K562 (cell line): ENCODE results near the gene ZNF106. TPM values are rescaled to one million over a fixed set of nuclear protein-coding genes. Genes with fewer than 3 reads are reported as not detected.

Experiments used
- ATAC-seq: fragments of 200-7000 bp; cut with Tn5 transposase; 3 replicates; pipeline ENCODE4 v1.9.1; 2020; ENCODE audit warnings: moderate library complexity
- BruUV-seq: library from RNA; stranded (reverse); fragments of 400-500 nt; replicated peaks from 2 replicates; lab custom pipeline; 2021; lab: Mats Ljungman, UMichigan
- CTCF ChIA-PET: fragments of 300-600 bp; formaldehyde crosslinking; extraction: SDS; loops from one replicate; lab custom pipeline; 2021; ENCODE audit warnings: low intra/inter-chr PET ratio; lab: Yijun Ruan, JAX
- POLR2A ChIA-PET: fragments of 300-600, 350-650 bp; sonication (Branson Sonifier 250); formaldehyde crosslinking; extraction: SDS; loops from one replicate; lab custom pipeline; 2021; ENCODE audit warnings: antibody characterized with exemption, inconsistent platforms; lab: Yijun Ruan, JAX
- DNase-seq, 4 experiments: peaks; one replicate each; pipeline versions ENCODE4 v3.0.0 to v3.0.0-alpha.2; 2011 to 2018; ENCODE audit warnings: low spot score in 3 of 4, mixed read lengths in 3 of 4; ENCODE audit errors: extremely low read depth in 1 of 4
- FAIRE-seq: peaks from 2 replicates; lab custom pipeline; 2011; peaks lifted over from hg19 to GRCh38; lab: Jason Lieb, UNC
- H2AFZ ChIP-seq: 2 replicates; pipeline ENCODE4 v1.6.0; 2011; ENCODE audit warnings: low read depth, low read length, control low read depth, inconsistent platforms
- H3K27ac ChIP-seq: fragments of 200-600 bp; 3 replicates; pipeline ENCODE4 v1.8.0; 2011; ENCODE audit warnings: low read depth, mild to moderate bottlenecking, control low read depth, inconsistent platforms, low read length, moderate library complexity, mixed read lengths; ENCODE audit errors: extremely low read depth
- H3K27me3 ChIP-seq, 2 experiments: fragments of 300-600 bp in 1 of 2; 2 replicates in 1 of 2; 3 replicates in 1 of 2; pipeline versions ENCODE4 v1.6.0 to v1.8.0; 2011; ENCODE audit warnings: inconsistent platforms in 2 of 2, low read length in 2 of 2, mild to moderate bottlenecking in 1 of 2, mixed read lengths in 1 of 2, moderate library complexity in 1 of 2; ENCODE audit not compliant: control insufficient read depth in 2 of 2, insufficient read depth in 2 of 2
- H3K36me3 ChIP-seq: fragments of 300-600 bp; 3 replicates; pipeline ENCODE4 v1.8.0; 2011; ENCODE audit warnings: mild to moderate bottlenecking, low read length, inconsistent platforms; ENCODE audit not compliant: control insufficient read depth, insufficient read depth
- H3K4me1 ChIP-seq, 2 experiments: fragments of 200-600 bp in 1 of 2; replicated peaks in 1 of 2; 2 replicates in 1 of 2; 3 replicates in 1 of 2; pipeline versions ENCODE4 v1.5.1 to v1.8.0; 2011; ENCODE audit warnings: inconsistent platforms in 2 of 2, low read length in 2 of 2, mild to moderate bottlenecking in 1 of 2, mixed read lengths in 1 of 2, moderate library complexity in 1 of 2; ENCODE audit not compliant: control insufficient read depth in 2 of 2, insufficient read depth in 2 of 2
- H3K4me2 ChIP-seq: 2 replicates; pipeline ENCODE4 v1.6.1; 2011; ENCODE audit warnings: low read length, control low read depth, inconsistent platforms, mixed read lengths; ENCODE audit not compliant: insufficient read depth
- H3K4me3 ChIP-seq: fragments of 200-600 bp; sonication (generic), shearing (Covaris generic); 2 replicates; pipeline ENCODE4 v1.5.1; 2016; ENCODE audit warnings: control low read depth, inconsistent platforms
- H3K79me2 ChIP-seq: fragments of 200-600 bp; 3 replicates; pipeline ENCODE4 v1.8.0; 2011; ENCODE audit warnings: low read length, inconsistent platforms; ENCODE audit not compliant: control insufficient read depth, insufficient read depth
- H3K9ac ChIP-seq, 2 experiments: 2 replicates each; pipeline versions ENCODE4 v1.6.0 to v1.6.1; 2011; ENCODE audit warnings: low read depth in 2 of 2, low read length in 2 of 2, control low read depth in 1 of 2, inconsistent platforms in 1 of 2, mild to moderate bottlenecking in 1 of 2, mixed read lengths in 1 of 2; ENCODE audit not compliant: insufficient read depth in 1 of 2
- H3K9me1 ChIP-seq: one replicate; pipeline ENCODE4 v1.6.0; 2011; ENCODE audit warnings: inconsistent platforms, mild to moderate bottlenecking, low read length, moderate library complexity; ENCODE audit not compliant: control insufficient read depth, insufficient read depth
- H3K9me3 ChIP-seq: replicated peaks from 2 replicates; pipeline ENCODE4 v1.5.1; 2011; ENCODE audit warnings: low read depth, low read length, inconsistent platforms; ENCODE audit not compliant: control insufficient read depth, insufficient read depth
- H4K20me1 ChIP-seq: replicated peaks from 2 replicates; pipeline ENCODE4 v1.6.1; 2011; ENCODE audit warnings: low read length, inconsistent platforms, mixed read lengths; ENCODE audit not compliant: control insufficient read depth, insufficient read depth
- ATF1 ChIP-seq, 2 experiments: fragments of 450-650 bp in 1 of 2; IDR thresholded peaks; 2 replicates each; pipeline ENCODE4 v1.6.1; 2016; ENCODE audit warnings: missing compliant biosample characterization in 1 of 2, missing genetic modification characterization in 1 of 2
- JUN ChIP-seq, 2 experiments: sonication (generic) in 1 of 2; formaldehyde crosslinking in 1 of 2; IDR thresholded peaks; 2 replicates each; pipeline versions ENCODE4 v1.6.1 to v1.8.0; 2012 to 2022; ENCODE audit warnings: borderline replicate concordance in 2 of 2, mild to moderate bottlenecking in 2 of 2, improper control_type of control experiment in 1 of 2, low read depth in 1 of 2, low read length in 1 of 2, missing genetic modification reagents in 1 of 2
- RREB1 ChIP-seq: fragments of 250-450 bp; sonication (Bioruptor Pico); IDR thresholded peaks from 2 replicates; pipeline ENCODE4 v1.4.0; 2020
- USF1 ChIP-seq: sonication (generic); formaldehyde crosslinking; IDR thresholded peaks from 2 replicates; pipeline ENCODE4 v1.9.0; 2022; ENCODE audit warnings: mild to moderate bottlenecking, missing genetic modification reagents
- ZNF449 ChIP-seq: fragments of 250-450 bp; sonication (Bioruptor Pico); IDR thresholded peaks from 2 replicates; pipeline ENCODE4 v1.8.0; 2022; ENCODE audit warnings: moderate library complexity, mild to moderate bottlenecking, inconsistent platforms
- ZNF518B ChIP-seq: fragments of 250-450 bp; sonication (Bioruptor Pico); IDR thresholded peaks from 2 replicates; pipeline ENCODE4 v1.5.0; 2021; ENCODE audit warnings: mild to moderate bottlenecking, moderate library complexity
- WGBS: fragments of 100-300 bp; shearing (Covaris generic); methylation state at CpG from one replicate; pipeline ENCODE4 v1.1.6; 2016; ENCODE audit warnings: low coverage, mixed read lengths; ENCODE audit not compliant: insufficient coverage; ENCODE audit errors: missing lambda C conversion rate; 5-methylcytosine and 5-hydroxymethylcytosine counted together
- in situ Hi-C: fragments of 300-500 bp; cut with MboI; formaldehyde crosslinking; loops from 4 replicates; pipeline ENCODE4 v1.15.0; 2018; ENCODE audit warnings: inconsistent platforms, mixed read lengths
- intact Hi-C: fragments of 100-400 bp; cut with micrococcal nuclease; formaldehyde crosslinking; loops from 2 replicates; pipeline ENCODE4 v1.14.2; 2022
- polyA plus RNA-seq, 8 experiments: library from polyadenylated mRNA; depleted of rRNA in 4 of 8; stranded (reverse) in 5 of 8; unstranded in 3 of 8; fragments of >200 nt; fragmentation: Nextera tagmentation in 2 of 8; fragmentation: Illumina TruSeq in 1 of 8; extraction: Ambion mirVana in 2 of 8; extraction: Trizol in 1 of 8; gene quantifications; 2 replicates each; pipeline versions ENCODE4 v1.2.1 to v1.2.3, GENCODE V29; 2011 to 2014; ENCODE audit warnings: inconsistent platforms in 1 of 8, missing spikeins in 1 of 8
- total RNA-seq, 7 experiments: library from RNA; depleted of rRNA in 6 of 7; stranded (reverse); fragments of >200 nt in 6 of 7; fragmentation: Illumina TruSeq in 2 of 7; extraction: Trizol in 2 of 7; gene quantifications; 2 replicates each; pipeline versions ENCODE4 v1.2.1 to v1.2.3, GENCODE V29; 2011 to 2021; ENCODE audit warnings: low replicate concordance in 1 of 7

The ZNF106 gene
- total and polyA plus RNA-seq, 9 of the 15 experiments (the other 6 are each of a cell fraction or from before 2014, with no cell fraction given) = 14.4 to 55.3 (median 33.7) TPM

- in situ Hi-C loops (no loop called here), intact Hi-C loops (no loop called here)
- Histone ChIP-seq H3K9ac (no peak overlapping the region; a peak in 1 of 4 replicates), H3K79me2 (no peaks in the 10 kb centered on the region), H3K4me1 (peaks cover 0 to 6% of the 10 kb centered on the region in 2 experiments; a peak in 2 of 5 replicates), H3K9me3 (no peaks in the 10 kb centered on the region), H3K27ac (no peak overlapping the region), H3K27me3 (peaks cover 0 to 6% of the 10 kb centered on the region in 2 experiments; a peak in 1 of 5 replicates), H3K36me3 (no peaks in the 10 kb centered on the region), H3K9me1 (no peaks in the 10 kb centered on the region), H2AFZ (peak overlapping the region; percentile 59), H4K20me1 (no peaks in the 10 kb centered on the region), H3K4me2 (peak overlapping the region; percentile 5; the same call in 1 of the 2 replicates), H3K4me3 (no peak overlapping the region)
- ATAC-seq (peak; percentile 36), DNase-seq (no peak), FAIRE-seq (no peak)
- CTCF ChIA-PET = no interaction called here
- BruUV-seq = no TSS peak
- WGBS = 33% methylated on average over 12 of the region's 12 CpGs
- POLR2A ChIA-PET = interaction anchor here (0.5 to 0.8 kb wide), 4 partner anchors 16 to 284 kb away, joined by 3 to 4 read pairs (median 3); no protein-coding TSS in a partner anchor
- TF ChIP-seq ATF1 (CRISPR knock-in tag; IDR thresholded peaks at IDR 0.05) (no peak), ATF1 (tag; IDR thresholded peaks at IDR 0.05) (0 out of 2 replicates have a peak, but pooled peaks have one; percentile 26), ZNF518B (CRISPR knock-in tag) (no peak), USF1 (0 out of 2 replicates have a peak, but pooled peaks have one; percentile 19), JUN (IDR thresholded peaks at IDR 0.05; ENCODE audit: borderline replicate concordance, low read depth, low read length) (no peak), JUN (CRISPR knock-in tag; IDR thresholded peaks at IDR 0.05; ENCODE audit: borderline replicate concordance) (0 out of 2 replicates have a peak, but pooled peaks have one; percentile 39), ZNF449 (CRISPR knock-in tag) (peak; percentile 89; the same call in 1 of the 2 replicates), RREB1 (no peak)
Measured at GRCh38 chr15:42404461-42405235, 86.3 kb downstream of the ZNF106 start.
